ENCODE results near the gene PCDH20. TPM values are rescaled to one million over a fixed set of nuclear protein-coding genes. Genes with fewer than 3 reads are reported as not detected.

The PCDH20 gene, protein sequence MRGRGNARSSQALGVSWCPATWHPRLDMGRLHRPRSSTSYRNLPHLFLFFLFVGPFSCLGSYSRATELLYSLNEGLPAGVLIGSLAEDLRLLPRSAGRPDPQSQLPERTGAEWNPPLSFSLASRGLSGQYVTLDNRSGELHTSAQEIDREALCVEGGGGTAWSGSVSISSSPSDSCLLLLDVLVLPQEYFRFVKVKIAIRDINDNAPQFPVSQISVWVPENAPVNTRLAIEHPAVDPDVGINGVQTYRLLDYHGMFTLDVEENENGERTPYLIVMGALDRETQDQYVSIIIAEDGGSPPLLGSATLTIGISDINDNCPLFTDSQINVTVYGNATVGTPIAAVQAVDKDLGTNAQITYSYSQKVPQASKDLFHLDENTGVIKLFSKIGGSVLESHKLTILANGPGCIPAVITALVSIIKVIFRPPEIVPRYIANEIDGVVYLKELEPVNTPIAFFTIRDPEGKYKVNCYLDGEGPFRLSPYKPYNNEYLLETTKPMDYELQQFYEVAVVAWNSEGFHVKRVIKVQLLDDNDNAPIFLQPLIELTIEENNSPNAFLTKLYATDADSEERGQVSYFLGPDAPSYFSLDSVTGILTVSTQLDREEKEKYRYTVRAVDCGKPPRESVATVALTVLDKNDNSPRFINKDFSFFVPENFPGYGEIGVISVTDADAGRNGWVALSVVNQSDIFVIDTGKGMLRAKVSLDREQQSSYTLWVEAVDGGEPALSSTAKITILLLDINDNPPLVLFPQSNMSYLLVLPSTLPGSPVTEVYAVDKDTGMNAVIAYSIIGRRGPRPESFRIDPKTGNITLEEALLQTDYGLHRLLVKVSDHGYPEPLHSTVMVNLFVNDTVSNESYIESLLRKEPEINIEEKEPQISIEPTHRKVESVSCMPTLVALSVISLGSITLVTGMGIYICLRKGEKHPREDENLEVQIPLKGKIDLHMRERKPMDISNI
- 5.8 TPM for total RNA-seq

DNA sequence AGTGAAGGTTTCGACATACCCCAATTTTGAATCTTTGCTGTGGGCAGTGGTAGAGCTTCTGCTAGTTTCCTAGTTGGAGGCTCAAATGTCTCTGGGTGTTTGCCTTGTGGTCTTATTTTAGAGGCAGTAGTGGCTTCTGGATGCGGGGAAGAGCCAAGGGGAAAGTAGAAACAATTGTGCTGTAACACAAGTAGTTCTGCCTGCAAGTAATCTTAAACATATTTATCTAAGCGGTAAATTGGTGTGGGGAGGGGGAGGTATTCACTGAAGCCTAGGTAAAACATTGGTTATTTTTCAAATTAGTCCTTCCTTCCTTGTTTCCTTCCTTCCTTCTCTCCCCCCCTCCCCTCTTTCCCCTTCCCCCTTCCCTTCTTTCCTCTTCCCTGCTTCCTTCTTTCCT is at the start of gene PCDH20:
Gene PCDH20 (minus strand): TSS at position 101 of the 400 bp plus-strand sequence. CDS start 691 bp downstream, outside the sequence.

